Ammon's horn (tissue), 1 donor: ENCODE data around the gene USH1G.
"Not testable (repeated sequence)": the region's sequence is repeated elsewhere in the genome, so short reads cannot be mapped to it uniquely, and the experiment has no call there.

Experiments
- DNase-seq: peaks from one replicate; pipeline ENCODE4 v3.0.0-alpha.2; 2016; ENCODE audit warnings: low spot score

The USH1G gene

GRCh38 chr17:74875155-74875976 lies 47.7 kb downstream of the USH1G start:
- DNase-seq = no peak

DNA sequence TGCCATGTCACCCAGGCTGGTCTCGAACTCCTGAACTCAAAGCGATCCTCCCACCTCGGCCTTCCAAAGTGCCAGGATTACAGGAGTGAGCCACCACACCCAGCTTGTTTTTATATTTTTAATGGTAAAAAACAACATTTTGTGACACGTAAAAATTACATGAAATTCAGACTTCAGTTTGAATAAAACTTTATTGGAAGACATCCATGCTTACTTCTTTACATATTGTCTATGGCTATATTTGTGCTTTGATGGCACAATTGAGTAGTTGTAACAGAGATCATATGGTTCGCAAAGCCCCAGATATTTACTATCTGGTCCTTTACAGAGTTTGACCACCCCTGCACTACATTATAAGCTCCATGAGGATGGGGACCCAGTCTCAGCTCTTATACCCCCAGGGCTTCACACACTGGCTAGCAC lies 48.4 kb downstream of the USH1G start:
- no peak for DNase-seq

DNA sequence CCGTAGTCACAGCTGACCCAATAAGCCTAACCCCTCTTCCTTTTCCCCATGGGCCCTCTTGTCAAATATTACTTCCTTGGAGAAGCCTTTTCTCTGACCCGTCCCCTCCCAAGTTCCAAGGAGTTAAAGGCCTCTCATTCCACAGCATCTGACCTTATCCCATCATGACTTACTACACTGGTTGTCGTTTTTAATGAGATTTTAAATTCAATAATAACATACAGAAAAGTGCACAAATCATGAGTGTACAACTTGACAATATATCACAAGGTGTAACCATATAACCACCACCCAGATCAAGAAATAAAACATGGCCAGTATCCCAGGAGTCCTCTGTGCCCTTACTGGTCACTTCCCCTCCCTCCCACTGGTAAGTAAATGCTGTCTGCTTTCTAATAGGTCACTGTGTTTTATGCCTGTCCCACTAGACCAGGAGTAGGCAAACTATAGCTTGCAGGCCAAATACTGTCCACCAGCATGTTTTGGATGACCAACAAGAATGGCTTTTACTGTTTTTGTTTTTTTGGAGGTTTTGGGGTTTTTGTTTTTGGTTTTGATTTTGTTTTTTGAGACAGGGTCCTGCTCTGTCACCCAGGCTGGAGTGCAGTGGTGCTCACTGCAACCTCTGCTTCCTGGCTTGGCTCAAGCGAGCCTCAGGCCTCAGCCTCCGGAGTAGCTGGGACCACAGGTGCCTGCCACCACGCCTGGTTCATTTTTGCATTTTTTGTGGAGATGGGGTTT lies 49.0 kb downstream of the USH1G start:
- DNase-seq = no peak

DNA sequence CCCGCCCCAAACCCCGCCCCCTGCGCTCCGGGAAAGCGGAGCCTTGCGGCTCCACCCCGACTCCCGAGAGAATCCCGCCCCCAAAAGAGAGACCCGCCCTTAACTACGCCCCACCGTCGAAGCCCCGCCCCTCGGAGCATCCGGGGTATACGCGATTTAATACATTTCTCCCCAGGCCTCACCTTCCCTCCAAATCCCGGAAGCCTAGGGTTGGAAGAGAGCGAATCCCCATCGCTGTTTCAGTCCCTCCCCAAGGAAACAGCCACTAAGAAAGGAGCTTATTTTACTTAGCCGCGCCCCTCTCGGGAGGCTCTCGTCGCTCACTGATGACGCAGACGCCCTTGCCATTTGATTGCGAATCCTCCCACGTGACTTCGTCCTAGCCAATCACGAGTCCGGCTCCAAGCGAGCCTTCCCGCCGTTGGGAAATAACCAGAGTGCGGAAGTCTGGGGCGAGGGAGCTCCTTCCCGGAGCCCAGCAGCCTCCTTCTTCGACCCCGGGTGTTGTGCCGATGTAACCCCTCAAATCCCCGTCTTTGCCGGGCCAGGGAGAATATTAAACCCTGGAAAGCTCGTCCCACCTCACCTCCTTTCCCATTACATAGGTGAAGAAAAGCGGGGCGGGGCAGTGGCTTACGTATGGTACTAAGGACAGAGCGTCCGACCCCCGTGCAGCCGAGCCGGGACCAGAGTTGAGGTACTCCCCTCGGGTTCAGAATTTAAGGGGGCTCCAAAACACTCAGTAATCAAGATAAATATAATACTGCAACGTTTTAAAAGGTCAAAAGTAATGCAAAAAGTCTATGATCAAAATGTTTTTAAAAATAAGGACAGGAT lies 49.8 kb downstream of the USH1G start:
- DNase-seq = peak; percentile 98

GRCh38 chr17:74872313-74873036 lies 50.6 kb downstream of the USH1G start, which contains the start of gene FDXR:
Gene FDXR (minus strand): TSS chr17:74872994. CDS start chr17:74872944, 50 bp downstream.
- no peak for DNase-seq

- DNase-seq = no peak
Observed at GRCh38 chr17:74871356-74872076, 51.5 kb downstream of the USH1G start.

- DNase-seq = no peak
Observed at GRCh38 chr17:74870512-74870911, 52.5 kb downstream of the USH1G start.

- DNase-seq = not testable (repeated sequence)
Observed at GRCh38 chr17:74870028-74870427, 53.0 kb downstream of the USH1G start.

GRCh38 chr17:74868908-74869255 lies 54.2 kb downstream of the USH1G start:
- DNase-seq = no peak

DNA sequence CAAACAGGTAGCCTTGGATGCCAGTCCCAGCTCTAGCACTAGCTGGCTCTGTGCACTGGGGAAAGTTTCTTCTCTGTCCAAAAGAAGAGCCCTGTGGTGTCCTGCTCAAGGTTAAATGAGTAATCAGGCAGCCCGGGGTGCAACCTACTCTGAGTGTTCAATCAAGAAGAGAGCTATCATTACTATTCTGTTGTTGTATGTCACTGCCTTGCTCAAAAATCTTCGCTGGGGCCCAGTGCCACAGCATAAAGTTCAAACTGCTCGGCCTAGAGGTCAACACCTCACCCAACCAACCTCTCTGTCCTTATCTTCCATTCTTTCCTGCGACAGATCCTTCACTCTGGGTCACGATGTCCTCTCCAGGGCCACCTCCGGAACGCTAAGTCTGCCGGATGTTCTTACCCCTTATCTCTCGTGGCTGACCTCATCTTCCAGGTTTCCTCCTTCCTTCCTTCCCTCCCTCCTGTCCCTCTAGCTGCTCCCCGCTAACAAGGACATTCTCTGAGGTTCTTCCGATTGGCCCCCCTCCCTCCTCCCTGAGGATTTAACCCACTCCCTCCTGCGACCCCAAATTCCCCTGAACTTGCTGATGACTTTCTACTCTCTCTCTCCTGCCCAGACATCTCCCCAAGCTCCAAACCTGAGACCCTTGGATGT lies 54.7 kb downstream of the USH1G start:
- DNase-seq = no peak

DNA sequence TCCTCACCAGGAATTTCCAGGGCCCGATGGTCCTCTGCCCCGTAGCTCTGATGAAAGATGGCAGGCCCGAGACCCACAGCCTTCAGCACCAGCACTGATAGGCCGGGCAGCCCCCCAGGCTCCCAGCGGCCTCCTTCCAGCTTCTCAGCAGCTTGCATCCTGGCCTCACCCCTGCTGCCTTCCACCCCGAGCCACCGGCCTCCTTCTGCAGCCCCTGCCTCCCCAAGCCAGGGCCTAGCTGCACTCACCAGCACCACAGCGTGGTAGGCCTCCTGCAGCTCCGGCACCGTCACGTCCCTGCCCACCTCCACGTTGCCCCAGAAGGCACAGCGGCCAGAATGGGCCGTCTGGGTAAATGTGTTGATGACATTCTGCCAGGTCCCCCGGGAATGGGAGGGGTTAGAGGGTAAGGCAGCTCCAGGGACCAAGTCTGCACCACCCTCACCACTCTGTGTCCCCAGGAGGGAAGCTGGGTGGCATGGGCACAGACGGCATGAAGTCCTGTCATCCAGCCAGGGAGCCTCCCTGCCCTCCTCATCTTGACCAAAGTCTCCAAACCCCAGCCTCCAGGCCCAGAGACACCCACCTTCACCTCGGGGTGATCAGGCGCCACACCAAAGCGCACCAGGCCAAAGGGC lies 56.7 kb downstream of the USH1G start:
- DNase-seq = no peak
